HUES64 (cell line): Measurements from ENCODE around the gene ZFYVE28. TPM values are rescaled to one million over a fixed set of nuclear protein-coding genes. Genes with fewer than 3 reads are reported as not detected.
"Not testable (repeated sequence)": the region's sequence is repeated elsewhere in the genome, so short reads cannot be mapped to it uniquely, and the experiment has no call there.

Experiments
- H3K27ac ChIP-seq: 2 replicates; pipeline ENCODE4 v1.7.0; 2013; ENCODE audit warnings: low read depth, low read length, inconsistent platforms
- H3K27me3 ChIP-seq: 2 replicates; pipeline ENCODE4 v1.6.1; 2013; ENCODE audit warnings: mild to moderate bottlenecking, low read length; ENCODE audit not compliant: insufficient read depth
- H3K36me3 ChIP-seq: 2 replicates; pipeline ENCODE4 v1.6.1; 2013; ENCODE audit warnings: mild to moderate bottlenecking, low read length; ENCODE audit not compliant: insufficient read depth
- H3K4me1 ChIP-seq: 2 replicates; pipeline ENCODE4 v1.6.1; 2013; ENCODE audit warnings: mild to moderate bottlenecking, low read length, moderate library complexity; ENCODE audit not compliant: insufficient read depth
- H3K4me3 ChIP-seq: 2 replicates; pipeline ENCODE4 v1.5.1; 2013; ENCODE audit warnings: mild to moderate bottlenecking, low read length, moderate library complexity
- H3K9ac ChIP-seq: 2 replicates; pipeline ENCODE4 v1.6.1; 2013; ENCODE audit warnings: mild to moderate bottlenecking, low read depth, low read length
- H3K9me3 ChIP-seq: 2 replicates; pipeline ENCODE4 v1.6.1; 2013; ENCODE audit warnings: low read depth, low read length; ENCODE audit not compliant: insufficient read depth
- WGBS: fragments of 150-250, 120-280 bp; methylation state at CpG from one replicate; pipeline ENCODE4 v1.1.7; 2013; ENCODE audit warnings: missing lambda C conversion rate; 5-methylcytosine and 5-hydroxymethylcytosine counted together
- polyA plus RNA-seq, 2 experiments: library from polyadenylated mRNA; stranded (reverse); fragments of 50-300 nt; gene quantifications; one replicate each; pipeline ENCODE4 v1.2.3, GENCODE V29; 2013

ZFYVE28 gene
- 0.50 TPM for polyA plus RNA-seq (2013, experiment 1 of 2)
- 0.44 TPM for polyA plus RNA-seq (2013, experiment 2 of 2)

DNA sequence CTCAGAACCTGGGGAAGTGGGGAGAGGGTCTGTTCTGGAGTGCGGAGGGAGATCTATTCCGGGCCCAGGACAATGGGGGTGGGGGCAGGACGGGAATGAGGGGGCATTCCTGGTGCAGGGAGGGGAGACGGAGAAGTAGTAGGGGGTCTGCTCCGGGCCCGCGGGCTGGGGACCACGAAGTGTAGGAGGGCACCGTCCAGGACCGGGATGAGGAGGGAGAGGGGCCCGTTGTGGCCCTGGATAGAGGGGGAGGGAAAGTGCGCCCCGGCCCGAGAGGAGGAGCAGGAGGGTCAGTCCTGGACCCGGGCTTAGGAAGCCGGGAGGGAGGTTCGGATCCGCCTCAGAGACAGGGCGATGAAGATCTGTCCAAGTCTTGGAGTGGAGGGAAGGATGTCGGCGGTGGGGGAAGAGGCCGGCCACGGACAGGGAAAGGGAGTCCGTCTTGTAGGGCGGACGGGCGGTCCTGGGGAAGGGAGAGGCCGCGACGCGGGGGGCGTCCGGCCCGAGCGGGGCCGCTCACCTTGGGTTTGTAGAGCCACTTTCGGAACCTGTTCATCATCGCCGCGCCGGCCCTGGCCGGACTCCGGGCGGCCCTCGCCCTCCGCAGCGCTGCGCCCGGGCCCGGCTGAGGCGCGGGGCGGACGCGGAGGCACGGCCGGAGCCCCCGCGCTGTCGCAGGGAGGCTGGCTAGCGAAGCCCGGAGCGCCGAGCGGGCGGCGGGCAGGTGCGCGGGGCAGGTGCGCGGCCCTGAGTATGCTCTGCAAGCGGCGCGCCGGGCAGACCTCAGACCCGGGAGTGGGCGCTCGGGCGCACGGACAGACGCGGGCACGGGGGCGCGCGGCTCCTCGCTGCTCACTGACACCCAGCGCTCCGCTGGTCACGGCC, at the start of gene ZFYVE28:
Gene ZFYVE28 (minus strand): TSS at position 881 of the 885 bp plus-strand sequence. CDS start 322 bp downstream, at position 559.
- peaks cover 13% of the 10 kb centered on the region for H3K4me1 ChIP-seq
- no peaks in the 10 kb centered on the region for H3K36me3 ChIP-seq
- 1% methylated on average over 90 of the region's 90 CpGs for WGBS
- H3K9ac ChIP-seq, result no peak within 1 kb of the TSS; the same call in 1 of the 2 replicates
- H3K9me3 ChIP-seq, result no peaks in the 10 kb centered on the region
- peak within 1 kb of the TSS; percentile 54 for H3K4me3 ChIP-seq
- H3K27ac ChIP-seq, result no peak within 1 kb of the TSS
- H3K27me3 ChIP-seq, result peaks cover 88% of the 10 kb centered on the region

GRCh38 chr4:2465544-2465943, 47.1 kb upstream of the ZFYVE28 start:
- H3K4me3 ChIP-seq, H3K9me3 ChIP-seq, H3K9ac ChIP-seq, H3K36me3 ChIP-seq, H3K27ac ChIP-seq: not testable (repeated sequence)
- peaks cover 13% of the 10 kb centered on the region for H3K4me1 ChIP-seq
- H3K27me3 ChIP-seq, result peaks cover 30% of the 10 kb centered on the region

DNA sequence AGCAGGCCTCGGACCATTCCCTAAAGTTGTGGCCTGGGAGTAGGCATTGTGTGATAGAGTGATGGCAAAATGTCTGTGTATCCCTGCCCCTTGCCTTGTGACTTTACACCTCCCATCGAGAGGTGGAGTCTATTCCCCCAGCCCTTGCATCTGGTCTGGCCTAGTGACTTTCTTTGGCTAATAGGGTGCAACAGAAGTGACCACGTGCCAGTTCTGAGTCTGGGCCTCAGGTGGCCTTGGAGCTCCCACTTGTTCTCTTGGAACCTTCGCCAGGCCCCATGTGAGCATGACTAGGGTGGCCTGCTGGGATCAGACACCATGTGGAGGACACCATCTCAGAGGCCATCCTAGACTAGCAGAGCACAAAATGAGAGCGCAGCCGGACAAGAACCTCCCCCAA, 46.6 kb upstream of the ZFYVE28 start:
- Histone ChIP-seq H3K9me3 (no peaks in the 10 kb centered on the region), H3K27ac (no peak overlapping the region), H3K4me3 (no peak overlapping the region), H3K9ac (no peak overlapping the region), H3K4me1 (peaks cover 9% of the 10 kb centered on the region; the same call in 1 of the 2 replicates), H3K27me3 (peaks cover 30% of the 10 kb centered on the region), H3K36me3 (no peaks in the 10 kb centered on the region)
- WGBS, result 93% methylated on average over 6 of the region's 6 CpGs

- peaks cover 30% of the 10 kb centered on the region for H3K27me3 ChIP-seq
- no peaks in the 10 kb centered on the region for H3K36me3 ChIP-seq
- 38% methylated on average over 35 of the region's 35 CpGs for WGBS
- H3K27ac ChIP-seq, result no peak overlapping the region
- H3K9ac ChIP-seq, result no peak overlapping the region
- H3K4me1 ChIP-seq, result peaks cover 9% of the 10 kb centered on the region; the same call in 1 of the 2 replicates
- no peaks in the 10 kb centered on the region for H3K9me3 ChIP-seq
- H3K4me3 ChIP-seq, result peak overlapping the region; percentile 50
Observed at GRCh38 chr4:2462992-2463762, 44.7 kb upstream of the ZFYVE28 start.

DNA sequence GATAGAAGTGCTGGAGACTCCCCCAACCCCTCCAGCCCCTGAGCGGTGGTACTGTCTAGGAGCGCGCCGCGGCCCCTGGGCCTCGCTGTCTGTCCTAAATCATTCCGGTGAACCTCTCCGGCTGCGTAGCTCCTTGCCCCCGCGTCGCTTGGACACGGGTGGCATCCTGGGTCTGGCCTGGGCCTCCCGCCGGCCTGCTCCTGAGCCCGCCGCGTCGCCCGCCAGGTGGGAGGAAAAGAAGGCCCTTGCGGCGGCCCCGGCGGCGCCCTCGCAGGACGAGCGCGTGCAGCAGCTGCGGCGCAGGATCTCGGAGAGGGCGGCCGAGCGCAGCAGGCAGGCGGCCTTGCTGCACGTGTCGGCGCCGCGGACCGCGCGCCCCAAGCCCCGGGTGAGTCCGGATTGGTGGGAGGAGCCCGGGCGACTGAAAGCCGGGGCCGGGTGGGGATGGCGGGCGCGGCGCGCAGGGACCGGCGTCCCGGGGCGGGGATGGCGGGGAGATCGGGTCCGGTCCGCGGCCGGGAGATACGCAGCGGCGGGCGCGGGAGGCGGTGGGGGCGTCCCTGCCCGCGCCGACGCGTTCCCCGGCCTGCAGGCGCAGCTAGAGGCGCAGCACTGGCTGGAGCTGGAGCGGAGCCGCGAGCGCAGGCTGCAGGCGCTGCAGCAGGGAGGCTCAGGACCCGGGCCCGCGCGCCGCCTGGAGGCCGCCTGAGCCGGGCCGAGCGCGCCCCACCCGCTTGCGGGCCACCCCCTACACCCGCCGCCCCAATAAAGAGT, 44.0 kb upstream of the ZFYVE28 start:
- Histone ChIP-seq H3K27ac (no peak overlapping the region), H3K4me3 (peak overlapping the region; percentile 50), H3K27me3 (peaks cover 30% of the 10 kb centered on the region), H3K9me3 (no peaks in the 10 kb centered on the region), H3K9ac (peak overlapping the region; percentile 79), H3K36me3 (no peaks in the 10 kb centered on the region), H3K4me1 (peaks cover 9% of the 10 kb centered on the region; the same call in 1 of the 2 replicates)
- 3% methylated on average over 99 of the region's 99 CpGs for WGBS

DNA sequence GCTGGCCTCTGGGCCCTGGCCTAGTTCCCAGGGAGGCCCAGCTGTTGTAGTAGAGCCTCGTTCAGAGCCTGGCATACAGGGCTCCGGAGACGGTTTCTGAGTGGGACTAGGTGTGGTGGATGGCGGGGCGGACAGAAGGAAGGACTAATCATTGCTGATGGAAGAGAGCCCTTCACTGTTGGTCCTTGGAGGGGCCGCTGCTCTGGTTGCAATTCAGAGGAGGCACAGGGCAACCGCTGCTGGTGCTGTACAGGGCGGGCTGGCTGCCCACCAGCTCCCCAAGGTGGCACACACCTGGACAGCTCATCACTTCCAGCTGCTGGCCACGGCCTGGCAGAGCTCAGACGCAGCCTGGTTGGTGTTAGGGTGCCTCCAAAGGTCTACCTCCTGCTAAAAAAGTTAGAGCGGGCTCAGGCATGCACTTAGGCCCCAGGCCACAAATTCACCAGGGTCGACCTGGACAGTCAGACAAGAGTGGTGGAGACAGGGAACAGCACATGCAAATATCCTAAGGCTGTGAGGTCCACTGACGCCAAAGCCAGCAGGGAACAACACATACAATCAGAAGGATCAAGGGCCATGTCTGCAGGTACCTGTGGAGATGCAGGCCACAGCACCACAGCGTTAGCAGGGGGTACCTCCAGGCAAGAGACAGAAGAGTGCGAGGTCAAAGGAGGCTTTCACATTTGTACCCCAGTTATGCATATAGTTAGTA, 43.0 kb upstream of the ZFYVE28 start:
- Histone ChIP-seq H3K27ac (no peak overlapping the region), H3K27me3 (peaks cover 30% of the 10 kb centered on the region), H3K4me1 (peaks cover 9% of the 10 kb centered on the region; the same call in 1 of the 2 replicates), H3K36me3 (no peaks in the 10 kb centered on the region), H3K9me3 (no peaks in the 10 kb centered on the region), H3K9ac (no peak overlapping the region), H3K4me3 (no peak overlapping the region)
- WGBS, result 88% methylated on average over 15 of the region's 15 CpGs

DNA sequence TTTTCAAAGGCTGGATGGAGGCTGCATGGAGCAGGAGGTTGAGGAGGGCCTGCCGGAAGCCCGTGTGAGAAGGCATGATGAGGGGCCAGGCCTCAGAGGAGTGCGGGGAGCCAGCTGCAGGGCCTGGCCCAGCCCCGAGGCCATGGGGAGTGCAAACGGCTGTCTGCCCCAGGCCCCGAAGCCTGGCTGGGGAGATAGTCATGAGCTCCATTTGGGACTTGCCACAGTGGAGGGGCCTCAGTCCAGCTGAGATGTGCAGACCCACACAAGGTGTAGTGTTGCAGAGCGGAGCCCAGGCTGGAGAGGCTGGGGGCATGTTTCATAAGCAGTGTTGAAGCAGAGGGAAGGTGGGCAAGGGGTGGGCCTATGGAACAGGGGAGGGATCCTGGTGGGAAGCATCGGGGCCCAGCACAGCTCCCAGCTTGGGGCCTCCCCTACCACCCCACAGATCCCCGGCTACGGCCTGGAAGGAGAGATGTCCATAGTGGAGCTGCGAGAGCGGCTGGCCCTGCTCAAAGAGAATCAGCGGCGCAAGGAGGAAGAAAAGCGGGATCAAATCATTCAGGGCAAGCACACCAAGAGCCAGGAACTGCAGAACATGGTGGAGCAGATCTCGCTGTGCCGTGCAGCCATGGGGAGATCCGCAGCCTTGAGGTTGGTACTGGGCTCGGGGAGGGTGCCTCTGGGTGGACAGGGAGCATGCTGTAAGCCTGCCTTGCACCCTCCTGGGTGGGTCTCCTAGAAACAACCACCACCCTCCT, 41.3 kb upstream of the ZFYVE28 start:
- peaks cover 30% of the 10 kb centered on the region for H3K27me3 ChIP-seq
- H3K9me3 ChIP-seq, result no peaks in the 10 kb centered on the region
- no peak overlapping the region for H3K27ac ChIP-seq
- H3K4me3 ChIP-seq, result no peak overlapping the region
- WGBS, result 93% methylated on average over 18 of the region's 19 CpGs
- no peak overlapping the region for H3K9ac ChIP-seq
- peaks cover 9% of the 10 kb centered on the region; the same call in 1 of the 2 replicates for H3K4me1 ChIP-seq
- H3K36me3 ChIP-seq, result no peaks in the 10 kb centered on the region

DNA sequence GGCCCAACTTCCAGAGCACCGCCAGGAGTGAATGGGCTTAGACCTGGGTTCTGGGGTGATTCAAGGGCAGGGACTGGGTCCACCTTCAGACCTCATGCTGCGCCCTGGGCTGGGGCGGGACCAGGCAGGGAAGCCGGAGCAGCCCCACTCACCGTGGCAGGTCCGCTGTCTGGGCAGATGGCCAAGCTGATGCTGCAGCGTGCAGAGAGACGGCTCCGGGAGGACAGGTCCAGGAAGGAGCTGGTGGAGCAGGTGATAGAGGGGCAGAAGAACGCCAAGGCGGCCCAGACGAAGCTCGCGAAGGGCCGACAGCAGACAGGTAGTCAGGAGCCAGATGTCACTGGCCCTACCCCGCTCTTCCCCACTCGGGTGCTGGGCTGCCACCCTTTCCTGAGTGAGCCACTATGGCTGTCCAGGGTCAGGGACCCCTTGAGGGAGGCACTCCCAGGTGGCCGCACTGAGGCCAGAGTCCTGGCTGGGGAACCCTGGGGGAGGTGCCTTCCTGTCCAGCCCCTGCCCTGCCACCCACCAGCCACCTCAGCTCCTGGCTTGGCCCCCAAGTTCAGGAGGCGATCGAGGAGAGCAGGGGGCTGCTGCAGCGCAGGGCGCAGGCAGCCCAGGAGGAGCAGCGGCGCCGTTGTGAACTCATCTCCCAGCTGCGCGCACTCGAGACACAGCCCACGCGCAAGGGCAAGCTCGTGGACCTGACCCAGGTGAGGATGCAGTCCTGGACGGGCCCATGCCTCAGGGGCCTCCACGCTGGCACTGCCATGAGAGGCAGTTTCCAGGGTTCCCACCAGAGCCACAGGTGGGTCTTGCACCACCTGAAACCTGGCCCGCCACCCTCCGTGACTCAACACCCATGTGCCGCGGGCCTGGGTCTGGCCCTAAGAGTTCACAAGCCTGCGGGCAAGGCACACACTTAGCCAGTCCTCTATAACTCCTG, 40.4 kb upstream of the ZFYVE28 start:
- Histone ChIP-seq H3K36me3 (no peaks in the 10 kb centered on the region), H3K4me1 (peaks cover 9% of the 10 kb centered on the region; the same call in 1 of the 2 replicates)
- 92% methylated on average over 38 of the region's 38 CpGs for WGBS

More for the DNA sequence above, 40.4 kb upstream of the ZFYVE28 start:
- Histone ChIP-seq H3K9ac (no peak overlapping the region), H3K27me3 (peaks cover 28% of the 10 kb centered on the region), H3K27ac (no peak overlapping the region), H3K4me3 (no peak overlapping the region), H3K9me3 (no peaks in the 10 kb centered on the region)
